H9 (cell line): ENCODE results near the gene DPY19L3. TPM values are rescaled to one million over a fixed set of nuclear protein-coding genes. Genes with fewer than 3 reads are reported as not detected.

Experiments used
- DNase-seq: peaks from one replicate; pipeline ENCODE4 v3.0.0-alpha.2; 2017
- H2AFZ ChIP-seq: one replicate; pipeline ENCODE4 v1.6.1; 2013; ENCODE audit warnings: mild to moderate bottlenecking, low read length, control low read depth, moderate library complexity
- H2AK5ac ChIP-seq: 2 replicates; pipeline ENCODE4 v1.6.1; 2013; ENCODE audit warnings: low read length, control low read depth, mixed read lengths; ENCODE audit not compliant: insufficient read length
- H2BK120ac ChIP-seq: one replicate; pipeline ENCODE4 v1.6.1; 2013; ENCODE audit warnings: low read depth, mild to moderate bottlenecking, low read length, control low read depth, inconsistent platforms; ENCODE audit not compliant: poor library complexity, severe bottlenecking
- H2BK12ac ChIP-seq: 2 replicates; pipeline ENCODE4 v1.6.1; 2013; ENCODE audit warnings: low read length, control low read depth, mixed read lengths, low read depth; ENCODE audit not compliant: insufficient read length
- H2BK15ac ChIP-seq: 2 replicates; pipeline ENCODE4 v1.6.1; 2013; ENCODE audit warnings: low read depth, low read length, control low read depth
- H2BK20ac ChIP-seq: one replicate; pipeline ENCODE4 v1.6.1; 2013; ENCODE audit warnings: low read depth, mild to moderate bottlenecking, low read length, control low read depth, inconsistent platforms; ENCODE audit not compliant: poor library complexity, severe bottlenecking
- H2BK5ac ChIP-seq: 2 replicates; pipeline ENCODE4 v1.6.1; 2013; ENCODE audit warnings: low read length, control low read depth, mixed read lengths; ENCODE audit not compliant: insufficient read length
- H3K14ac ChIP-seq: 2 replicates; pipeline ENCODE4 v1.6.1; 2013; ENCODE audit warnings: low read length, control low read depth; ENCODE audit not compliant: insufficient read depth
- H3K18ac ChIP-seq: 2 replicates; pipeline ENCODE4 v1.6.1; 2013; ENCODE audit warnings: low read depth, mild to moderate bottlenecking, mixed read lengths, low read length, control low read depth; ENCODE audit not compliant: insufficient read length
- H3K23ac ChIP-seq: 2 replicates; pipeline ENCODE4 v1.6.1; 2013; ENCODE audit warnings: low read length, control low read depth, mixed read lengths, low read depth; ENCODE audit not compliant: insufficient read length
- H3K23me2 ChIP-seq: 2 replicates; pipeline ENCODE4 v1.6.1; 2013; ENCODE audit warnings: low read depth, mild to moderate bottlenecking, mixed read lengths, low read length, control low read depth; ENCODE audit not compliant: insufficient read length, poor library complexity, severe bottlenecking
- H3K27ac ChIP-seq: 2 replicates; pipeline ENCODE4 v1.5.1; 2013; ENCODE audit warnings: low read length, control low read depth, mixed read lengths, low read depth; ENCODE audit not compliant: insufficient read length
- H3K27me3 ChIP-seq: 2 replicates; pipeline ENCODE4 v1.6.1; 2013; ENCODE audit warnings: low read length, control low read depth, inconsistent platforms; ENCODE audit not compliant: insufficient read depth
- H3K4ac ChIP-seq: 2 replicates; pipeline ENCODE4 v1.6.1; 2013; ENCODE audit warnings: low read depth, mild to moderate bottlenecking, control low read depth, inconsistent platforms, low read length, moderate library complexity
- H3K4me1 ChIP-seq: 2 replicates; pipeline ENCODE4 v1.6.1; 2013; ENCODE audit warnings: low read length, control low read depth, inconsistent platforms; ENCODE audit not compliant: insufficient read depth
- H3K4me2 ChIP-seq: 2 replicates; pipeline ENCODE4 v1.6.1; 2013; ENCODE audit warnings: low read length, control low read depth, mixed read lengths; ENCODE audit not compliant: insufficient read length, insufficient read depth
- H3K56ac ChIP-seq: 2 replicates; pipeline ENCODE4 v1.6.1; 2013; ENCODE audit warnings: low read depth, mild to moderate bottlenecking, mixed read lengths, low read length, control low read depth; ENCODE audit not compliant: insufficient read length
- H3K79me1 ChIP-seq: 2 replicates; pipeline ENCODE4 v1.6.1; 2013; ENCODE audit warnings: low read depth, mild to moderate bottlenecking, moderate library complexity, low read length, control low read depth, inconsistent platforms; ENCODE audit not compliant: insufficient read depth, poor library complexity, severe bottlenecking
- H3K79me2 ChIP-seq: 2 replicates; pipeline ENCODE4 v1.6.1; 2013; ENCODE audit warnings: low read length, control low read depth, inconsistent platforms; ENCODE audit not compliant: insufficient read depth
- H3K9ac ChIP-seq: 2 replicates; pipeline ENCODE4 v1.6.1; 2013; ENCODE audit warnings: low read length, control low read depth, mixed read lengths; ENCODE audit not compliant: insufficient read length; ENCODE audit errors: extremely low read depth
- H3K9me3 ChIP-seq: one replicate; pipeline ENCODE4 v1.6.1; 2013; ENCODE audit warnings: low read depth, low read length, inconsistent platforms; ENCODE audit not compliant: control insufficient read depth
- H3T11ph ChIP-seq: one replicate; pipeline ENCODE4 v1.6.1; 2013; ENCODE audit warnings: mild to moderate bottlenecking, low read length, control low read depth, inconsistent platforms
- H4K20me1 ChIP-seq: one replicate; pipeline ENCODE4 v1.6.1; 2013; ENCODE audit not compliant: control insufficient read depth, insufficient read length, insufficient read depth
- H4K5ac ChIP-seq: 2 replicates; pipeline ENCODE4 v1.6.1; 2013; ENCODE audit warnings: low read depth, mild to moderate bottlenecking, mixed read lengths, low read length, control low read depth; ENCODE audit not compliant: insufficient read length
- H4K8ac ChIP-seq: replicated peaks from 2 replicates; pipeline ENCODE4 v1.6.1; 2013; ENCODE audit warnings: low read length, control low read depth, mixed read lengths, low read depth; ENCODE audit not compliant: insufficient read length
- H4K91ac ChIP-seq: 2 replicates; pipeline ENCODE4 v1.6.1; 2013; ENCODE audit warnings: low read depth, mild to moderate bottlenecking, moderate library complexity, mixed read lengths, low read length, control low read depth; ENCODE audit not compliant: insufficient read length
- H3K27ac Mint-ChIP-seq, 3 experiments: 2 replicates in 2 of 3; 3 replicates in 1 of 3; pipeline ENCODE4 v1.8.0; 2020 to 2021; ENCODE audit warnings: mixed read lengths in 3 of 3, mild to moderate bottlenecking in 1 of 3, moderate library complexity in 1 of 3
- H3K27me3 Mint-ChIP-seq: 2 replicates; pipeline ENCODE4 v1.8.0; 2021; ENCODE audit warnings: low read depth, mild to moderate bottlenecking, moderate library complexity, mixed read lengths
- H3K36me3 Mint-ChIP-seq, 3 experiments: 2 replicates in 2 of 3; 3 replicates in 1 of 3; pipeline ENCODE4 v1.8.0; 2020 to 2021; ENCODE audit warnings: low read depth in 3 of 3, mixed read lengths in 3 of 3; ENCODE audit not compliant: insufficient read depth in 1 of 3
- H3K4me1 Mint-ChIP-seq, 2 experiments: 2 replicates each; pipeline ENCODE4 v1.8.0; 2020; ENCODE audit warnings: mixed read lengths in 2 of 2
- H3K4me3 Mint-ChIP-seq, 2 experiments: 2 replicates in 1 of 2; 3 replicates in 1 of 2; pipeline ENCODE4 v1.8.0; 2020 to 2021; ENCODE audit warnings: mild to moderate bottlenecking in 2 of 2, mixed read lengths in 2 of 2, moderate library complexity in 1 of 2
- H3K9me3 Mint-ChIP-seq, 2 experiments: 2 replicates in 1 of 2; 3 replicates in 1 of 2; pipeline ENCODE4 v1.8.0; 2020; ENCODE audit warnings: mild to moderate bottlenecking in 2 of 2, mixed read lengths in 2 of 2, moderate library complexity in 1 of 2
- CTCF ChIP-seq: fragments of 200-600 bp; sonication (generic); conservative IDR thresholded peaks from 3 replicates; pipeline ENCODE4 v1.8.0; 2021; ENCODE audit warnings: antibody characterized with exemption, mild to moderate bottlenecking
- WGBS: extraction: QIAGEN DNeasy Blood & Tissue Kit; methylation state at CpG from one replicate; pipeline ENCODE4 v1.1.7; 2013; ENCODE audit warnings: missing lambda C conversion rate, low lambda C conversion rate, mixed read lengths; ENCODE audit not compliant: insufficient read length; ENCODE audit errors: extremely low coverage; 5-methylcytosine and 5-hydroxymethylcytosine counted together
- total RNA-seq: library from RNA; stranded (reverse); gene quantifications from 2 replicates; pipeline ENCODE4 v1.2.1, GENCODE V29; 2021

The DPY19L3 gene
- total RNA-seq, 1 experiment from 2014 or later, result 54.5 TPM

DNA sequence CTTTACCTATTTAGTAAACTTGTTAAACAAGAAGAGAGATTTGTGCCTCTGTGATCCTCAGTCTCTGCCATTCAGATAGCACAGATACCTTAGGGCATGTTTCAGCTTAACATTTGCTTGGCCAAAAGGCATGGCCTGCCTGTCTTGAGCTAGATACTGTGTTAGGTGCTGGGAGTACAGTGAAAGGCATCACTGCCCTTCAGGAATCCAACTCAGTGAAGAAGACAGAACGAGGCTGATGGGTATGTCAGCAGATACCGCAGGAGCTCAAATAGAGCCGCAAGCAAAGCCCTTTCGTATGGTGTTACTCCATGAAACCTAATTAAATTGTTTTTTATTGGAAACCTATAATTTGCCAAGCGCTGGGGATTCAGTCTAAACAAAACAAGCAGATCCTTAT, 47.2 kb upstream of the DPY19L3 start:
- H3K79me2 ChIP-seq, result no peaks in the 10 kb centered on the region
- no peak overlapping the region for H3T11ph ChIP-seq
- no peaks in the 10 kb centered on the region for H4K20me1 ChIP-seq
- no peak overlapping the region for H2BK120ac ChIP-seq
- H3K4me1 ChIP-seq, result no peaks in the 10 kb centered on the region
- Mint-ChIP-seq H3K4me3 (no peak overlapping the region), H3K27ac (no peak overlapping the region), H3K36me3 (peaks cover 42 to 83% (median 71%) of the 10 kb centered on the region in 3 experiments; a peak in 6 of 7 replicates), H3K27me3 (no peaks in the 10 kb centered on the region), H3K4me1 (no peaks in the 10 kb centered on the region), H3K9me3 (no peaks in the 10 kb centered on the region; a peak in 1 of 5 replicates)
- no peak for DNase-seq
- H3K23ac ChIP-seq, result no peak overlapping the region
- H3K23me2 ChIP-seq, result no peaks in the 10 kb centered on the region
- no peak overlapping the region for H2AFZ ChIP-seq
- H2BK5ac ChIP-seq, result no peak overlapping the region
- H2BK20ac ChIP-seq, result no peak overlapping the region
- H2BK12ac ChIP-seq, result no peak overlapping the region
- H3K79me1 ChIP-seq, result no peaks in the 10 kb centered on the region
- no peak overlapping the region for H2AK5ac ChIP-seq
- H3K9ac ChIP-seq, result no peak overlapping the region
- H3K9me3 ChIP-seq, result no peaks in the 10 kb centered on the region
- no peak overlapping the region for H2BK15ac ChIP-seq
- H3K4ac ChIP-seq, result no peak overlapping the region
- H4K8ac ChIP-seq, result no peak overlapping the region
- no peaks in the 10 kb centered on the region for H3K27me3 ChIP-seq
- no peak overlapping the region for H3K4me2 ChIP-seq
- H3K56ac ChIP-seq, result no peak overlapping the region
- TF ChIP-seq CTCF, result no peak
- H4K5ac ChIP-seq, result no peak overlapping the region
- H3K14ac ChIP-seq, result no peak overlapping the region
- H3K27ac ChIP-seq, result no peak overlapping the region
- H4K91ac ChIP-seq, result no peak overlapping the region
- H3K18ac ChIP-seq, result no peak overlapping the region
- WGBS, result no CpG with 5 or more reads among the region's 5 CpGs
